Measurements from ENCODE around the gene TJAP1.
A peak's percentile ranks its signal among the peaks of the same experiment; 100 is the strongest.

TJAP1 gene

DNA sequence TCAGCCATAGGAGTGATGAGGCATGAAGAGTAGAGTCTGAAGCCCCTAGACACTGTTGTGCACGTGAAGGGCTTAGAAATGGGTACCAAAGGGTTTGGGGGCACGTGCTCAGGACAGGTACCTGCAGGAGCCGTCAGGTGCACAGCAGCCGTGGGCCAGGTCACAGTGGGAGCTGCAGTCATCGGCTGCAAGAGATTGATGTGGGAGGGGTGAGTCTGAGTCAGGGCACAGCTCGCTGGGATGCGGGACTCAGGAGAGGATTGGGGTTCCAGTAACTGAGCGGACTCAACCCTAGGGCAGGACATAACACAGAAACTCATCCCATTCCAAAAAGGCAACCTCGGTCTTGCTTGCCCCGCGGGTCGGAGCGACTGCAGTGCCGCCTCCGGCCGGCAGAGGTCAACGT, 23.1 kb upstream of the TJAP1 start:
- Histone ChIP-seq H3K27ac (replicated peaks) (no peak overlapping the region), H3K27me3 (ENCODE audit: insufficient read depth, poor library complexity, severe bottlenecking) (peaks cover 13% of the 10 kb centered on the region), H3K4me3 (replicated peaks; ENCODE audit: insufficient read depth, low read length) (peak overlapping the region; percentile 55)
- peak in 1 of 2 experiments; percentile 64 for DNase-seq (ENCODE audit: low read depth in 1 of 2, low spot score in 1 of 2)
- TF ChIP-seq SPI1 (IDR thresholded peaks at IDR 0.05; ENCODE audit: borderline replicate concordance, low read depth) = no peak
- TF ChIP-seq GABPA (IDR thresholded peaks at IDR 0.05; ENCODE audit: low read depth) = no peak
- no peak for TF ChIP-seq POLR2AphosphoS5 (IDR thresholded peaks at IDR 0.05; ENCODE audit: low read depth)
- TF ChIP-seq, protein P1, sequence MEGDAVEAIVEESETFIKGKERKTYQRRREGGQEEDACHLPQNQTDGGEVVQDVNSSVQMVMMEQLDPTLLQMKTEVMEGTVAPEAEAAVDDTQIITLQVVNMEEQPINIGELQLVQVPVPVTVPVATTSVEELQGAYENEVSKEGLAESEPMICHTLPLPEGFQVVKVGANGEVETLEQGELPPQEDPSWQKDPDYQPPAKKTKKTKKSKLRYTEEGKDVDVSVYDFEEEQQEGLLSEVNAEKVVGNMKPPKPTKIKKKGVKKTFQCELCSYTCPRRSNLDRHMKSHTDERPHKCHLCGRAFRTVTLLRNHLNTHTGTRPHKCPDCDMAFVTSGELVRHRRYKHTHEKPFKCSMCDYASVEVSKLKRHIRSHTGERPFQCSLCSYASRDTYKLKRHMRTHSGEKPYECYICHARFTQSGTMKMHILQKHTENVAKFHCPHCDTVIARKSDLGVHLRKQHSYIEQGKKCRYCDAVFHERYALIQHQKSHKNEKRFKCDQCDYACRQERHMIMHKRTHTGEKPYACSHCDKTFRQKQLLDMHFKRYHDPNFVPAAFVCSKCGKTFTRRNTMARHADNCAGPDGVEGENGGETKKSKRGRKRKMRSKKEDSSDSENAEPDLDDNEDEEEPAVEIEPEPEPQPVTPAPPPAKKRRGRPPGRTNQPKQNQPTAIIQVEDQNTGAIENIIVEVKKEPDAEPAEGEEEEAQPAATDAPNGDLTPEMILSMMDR (IDR thresholded peaks at IDR 0.05; ENCODE audit: insufficient read depth, low read length) = peak; percentile 96

DNA sequence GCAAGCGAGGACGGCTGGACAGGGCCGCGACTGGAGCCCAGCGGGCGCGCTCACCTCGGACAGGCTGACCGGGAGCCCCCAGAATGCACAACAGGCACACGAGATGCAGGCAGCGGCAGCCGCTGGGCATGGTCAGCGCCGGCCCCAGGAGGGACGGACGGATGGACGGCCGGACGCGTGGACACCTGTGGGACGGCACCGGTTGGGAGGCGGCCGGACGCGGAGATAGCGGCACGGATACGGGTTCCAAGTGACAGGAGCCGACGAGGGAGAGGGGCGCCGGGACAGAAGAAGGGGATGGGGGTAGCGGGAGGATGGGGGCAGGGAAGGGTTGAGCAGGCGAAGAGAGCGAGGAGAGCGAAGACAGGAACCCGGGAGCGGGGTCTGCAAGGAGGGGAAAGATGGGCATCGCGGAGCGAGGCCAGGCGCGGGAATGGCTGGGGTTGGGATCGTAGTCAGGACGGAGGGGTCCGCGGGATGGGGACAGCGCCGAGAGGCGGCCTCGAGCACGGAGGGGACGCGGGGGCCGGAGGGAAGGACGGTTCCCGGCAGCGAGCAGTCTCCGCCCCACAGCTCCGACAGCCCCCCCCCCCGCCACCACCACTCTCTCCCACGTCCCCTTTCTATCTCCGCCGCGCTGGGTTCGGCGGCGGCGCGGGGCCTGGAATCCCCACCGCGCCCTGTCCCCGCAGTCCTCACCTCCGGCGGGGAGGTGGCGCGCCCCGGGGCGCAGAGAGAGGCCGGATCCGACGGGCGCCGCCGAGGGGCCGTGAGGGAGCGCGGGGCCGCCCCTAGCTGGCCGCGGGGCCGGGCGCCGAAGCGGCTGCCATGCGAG, 22.5 kb upstream of the TJAP1 start:
- peak in 1 of 2 experiments; percentile 35 for DNase-seq (ENCODE audit: low read depth in 1 of 2, low spot score in 1 of 2)
- Histone ChIP-seq H3K4me3 (replicated peaks; ENCODE audit: insufficient read depth, low read length) (peak overlapping the region; percentile 55), H3K27me3 (ENCODE audit: insufficient read depth, poor library complexity, severe bottlenecking) (peaks cover 13% of the 10 kb centered on the region), H3K27ac (replicated peaks) (no peak overlapping the region)
- TF ChIP-seq, protein P1 (IDR thresholded peaks at IDR 0.05; ENCODE audit: insufficient read depth, low read length) = no peak
- TF ChIP-seq GABPA (IDR thresholded peaks at IDR 0.05; ENCODE audit: low read depth) (no peak), SPI1 (IDR thresholded peaks at IDR 0.05; ENCODE audit: borderline replicate concordance, low read depth) (no peak), POLR2AphosphoS5 (IDR thresholded peaks at IDR 0.05; ENCODE audit: low read depth) (no peak)
- TF ChIP-seq, protein P2, sequence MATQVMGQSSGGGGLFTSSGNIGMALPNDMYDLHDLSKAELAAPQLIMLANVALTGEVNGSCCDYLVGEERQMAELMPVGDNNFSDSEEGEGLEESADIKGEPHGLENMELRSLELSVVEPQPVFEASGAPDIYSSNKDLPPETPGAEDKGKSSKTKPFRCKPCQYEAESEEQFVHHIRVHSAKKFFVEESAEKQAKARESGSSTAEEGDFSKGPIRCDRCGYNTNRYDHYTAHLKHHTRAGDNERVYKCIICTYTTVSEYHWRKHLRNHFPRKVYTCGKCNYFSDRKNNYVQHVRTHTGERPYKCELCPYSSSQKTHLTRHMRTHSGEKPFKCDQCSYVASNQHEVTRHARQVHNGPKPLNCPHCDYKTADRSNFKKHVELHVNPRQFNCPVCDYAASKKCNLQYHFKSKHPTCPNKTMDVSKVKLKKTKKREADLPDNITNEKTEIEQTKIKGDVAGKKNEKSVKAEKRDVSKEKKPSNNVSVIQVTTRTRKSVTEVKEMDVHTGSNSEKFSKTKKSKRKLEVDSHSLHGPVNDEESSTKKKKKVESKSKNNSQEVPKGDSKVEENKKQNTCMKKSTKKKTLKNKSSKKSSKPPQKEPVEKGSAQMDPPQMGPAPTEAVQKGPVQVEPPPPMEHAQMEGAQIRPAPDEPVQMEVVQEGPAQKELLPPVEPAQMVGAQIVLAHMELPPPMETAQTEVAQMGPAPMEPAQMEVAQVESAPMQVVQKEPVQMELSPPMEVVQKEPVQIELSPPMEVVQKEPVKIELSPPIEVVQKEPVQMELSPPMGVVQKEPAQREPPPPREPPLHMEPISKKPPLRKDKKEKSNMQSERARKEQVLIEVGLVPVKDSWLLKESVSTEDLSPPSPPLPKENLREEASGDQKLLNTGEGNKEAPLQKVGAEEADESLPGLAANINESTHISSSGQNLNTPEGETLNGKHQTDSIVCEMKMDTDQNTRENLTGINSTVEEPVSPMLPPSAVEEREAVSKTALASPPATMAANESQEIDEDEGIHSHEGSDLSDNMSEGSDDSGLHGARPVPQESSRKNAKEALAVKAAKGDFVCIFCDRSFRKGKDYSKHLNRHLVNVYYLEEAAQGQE (IDR thresholded peaks at IDR 0.05; ENCODE audit: insufficient replicate concordance, low read depth) = no peak

DNA sequence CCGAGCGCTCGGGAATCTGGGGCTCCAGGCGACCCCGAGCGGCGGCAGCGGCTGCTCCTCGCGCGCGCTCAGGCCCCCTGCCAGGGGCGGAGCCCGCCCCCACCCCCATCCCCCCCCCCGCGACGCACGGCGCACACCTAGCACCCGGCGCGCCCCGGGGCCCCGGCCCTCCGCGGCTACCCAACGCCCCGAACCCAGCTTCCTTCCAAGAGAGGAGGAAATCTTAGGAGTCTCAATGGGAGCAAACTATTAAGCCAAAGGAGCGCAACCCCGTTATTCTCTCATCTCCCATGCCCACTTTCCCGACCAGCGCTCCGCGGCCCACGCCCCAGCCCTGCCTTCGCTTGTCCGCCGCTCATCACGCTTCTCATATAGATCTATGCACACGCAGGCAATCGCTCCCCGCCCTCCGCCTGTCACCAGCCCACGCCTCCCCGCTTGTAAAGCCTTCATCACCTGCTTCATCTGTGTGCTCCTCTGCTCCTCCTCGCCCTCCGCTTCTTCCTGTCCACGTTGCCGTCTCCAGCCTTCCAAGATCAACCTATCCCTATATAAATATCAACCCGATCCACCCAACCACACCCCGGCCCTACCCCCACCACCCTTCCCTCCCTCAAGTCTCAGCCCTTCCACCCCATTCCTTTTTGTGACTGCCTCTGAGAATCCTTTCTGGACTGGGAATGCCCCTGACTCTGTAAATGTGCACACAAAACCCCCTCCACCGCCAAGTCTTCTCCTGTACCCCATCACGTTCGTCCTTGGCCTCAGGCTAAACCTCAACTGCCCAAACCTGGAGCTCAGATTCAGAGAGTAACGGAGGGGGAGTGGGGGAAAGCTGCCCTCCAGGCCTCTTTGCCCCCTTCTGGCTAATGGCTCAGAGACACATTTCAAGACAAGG, 21.6 kb upstream of the TJAP1 start, which contains the start of gene DLK2:
Gene DLK2, minus strand, starts transcription at position 18 of the 898 bp plus-strand sequence. CDS start 723 bp downstream, outside the sequence.
- peak within 1 kb of the TSS; percentile 55 for H3K4me3 ChIP-seq (replicated peaks; ENCODE audit: insufficient read depth, low read length)
- DNase-seq (ENCODE audit: low read depth in 1 of 2, low spot score in 1 of 2) = peak in 1 of 2 experiments; percentile 19
- peaks cover 13% of the 10 kb centered on the region for H3K27me3 ChIP-seq (ENCODE audit: insufficient read depth, poor library complexity, severe bottlenecking)
- no peak for TF ChIP-seq GABPA (IDR thresholded peaks at IDR 0.05; ENCODE audit: low read depth)
- TF ChIP-seq POLR2AphosphoS5 (IDR thresholded peaks at IDR 0.05; ENCODE audit: low read depth) = peak; percentile 24; the same call in 1 of the 2 replicates
- TF ChIP-seq, protein P1 (IDR thresholded peaks at IDR 0.05; ENCODE audit: insufficient read depth, low read length) = no peak
- TF ChIP-seq, protein P2 (IDR thresholded peaks at IDR 0.05; ENCODE audit: insufficient replicate concordance, low read depth) = no peak
- no peak for TF ChIP-seq SPI1 (IDR thresholded peaks at IDR 0.05; ENCODE audit: borderline replicate concordance, low read depth)
- no peak within 1 kb of the TSS for H3K27ac ChIP-seq (replicated peaks)

All from HL-60 (cell line).